HS-27A (cell line): ENCODE measurements around the gene TDRD10.

Experiments used
- DNase-seq: peaks from one replicate; pipeline ENCODE4 v3.0.0-alpha.2; 2012; ENCODE audit warnings: low read depth, missing footprints

Gene TDRD10

DNA sequence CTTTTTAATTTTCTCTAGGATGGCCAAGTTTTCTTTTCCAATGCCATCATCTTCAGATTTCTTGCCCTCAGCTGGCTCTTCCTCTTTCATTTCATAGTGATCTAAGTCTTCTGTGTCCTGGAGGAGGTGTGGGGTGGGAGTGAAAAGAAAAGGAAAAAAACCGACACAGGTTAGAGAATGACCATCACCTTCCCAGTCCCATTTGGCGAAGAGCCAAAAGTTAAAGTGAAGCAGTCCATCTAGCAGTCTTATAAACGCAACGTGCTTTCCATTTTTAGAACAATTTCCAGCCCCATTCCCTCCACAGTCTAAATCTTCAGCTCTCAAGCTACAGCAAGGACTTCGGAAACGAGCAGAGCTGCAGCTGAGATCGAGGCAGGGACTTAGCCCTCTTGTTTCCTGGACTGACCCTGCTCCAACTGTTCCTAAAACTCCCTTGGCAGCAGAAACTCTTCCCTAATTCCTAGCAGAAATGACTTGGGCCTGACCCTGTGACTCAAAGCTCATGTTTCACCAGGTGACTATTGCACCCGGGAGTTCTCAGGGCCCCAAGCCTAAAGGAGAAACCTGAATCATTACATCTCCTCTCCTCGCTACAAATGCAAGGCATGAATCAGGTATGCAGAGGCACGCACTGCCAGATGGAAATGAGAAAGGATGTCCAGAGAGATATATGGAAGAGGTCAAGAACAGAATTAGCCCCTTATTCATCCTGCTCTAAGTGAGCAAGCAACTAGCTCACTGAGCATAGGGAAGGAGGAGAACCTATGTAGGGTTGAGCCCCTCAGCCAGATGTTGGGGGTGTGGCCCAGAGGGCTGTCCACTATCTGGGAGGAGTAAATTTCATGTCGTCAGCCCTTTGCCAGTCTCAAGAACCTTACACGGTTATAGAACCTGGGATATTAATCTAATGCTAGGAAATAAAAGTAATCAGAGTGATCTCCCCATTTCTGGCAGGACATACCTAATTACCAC, 51.3 kb downstream of the TDRD10 start:
- no peak for DNase-seq

DNA sequence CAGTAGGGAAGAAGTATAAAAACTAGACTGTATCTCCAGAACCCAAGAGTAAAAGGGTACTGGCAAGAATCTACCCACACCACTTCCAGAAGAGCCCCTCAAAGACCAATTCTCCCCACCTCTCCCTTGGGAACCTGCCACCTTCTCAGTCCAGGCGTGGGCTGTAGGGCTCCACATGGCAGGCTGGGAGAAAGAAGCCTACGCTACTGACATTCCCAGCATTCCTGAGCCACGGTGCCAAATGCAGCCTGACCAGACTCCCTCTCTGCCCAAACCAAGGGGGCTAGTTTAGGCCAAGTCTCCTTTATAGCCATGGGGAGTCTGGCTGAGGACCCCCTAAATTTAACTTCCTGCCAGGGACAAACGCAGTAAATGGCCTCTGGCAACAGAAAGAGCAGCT, 54.4 kb downstream of the TDRD10 start:
- DNase-seq: no peak

DNA sequence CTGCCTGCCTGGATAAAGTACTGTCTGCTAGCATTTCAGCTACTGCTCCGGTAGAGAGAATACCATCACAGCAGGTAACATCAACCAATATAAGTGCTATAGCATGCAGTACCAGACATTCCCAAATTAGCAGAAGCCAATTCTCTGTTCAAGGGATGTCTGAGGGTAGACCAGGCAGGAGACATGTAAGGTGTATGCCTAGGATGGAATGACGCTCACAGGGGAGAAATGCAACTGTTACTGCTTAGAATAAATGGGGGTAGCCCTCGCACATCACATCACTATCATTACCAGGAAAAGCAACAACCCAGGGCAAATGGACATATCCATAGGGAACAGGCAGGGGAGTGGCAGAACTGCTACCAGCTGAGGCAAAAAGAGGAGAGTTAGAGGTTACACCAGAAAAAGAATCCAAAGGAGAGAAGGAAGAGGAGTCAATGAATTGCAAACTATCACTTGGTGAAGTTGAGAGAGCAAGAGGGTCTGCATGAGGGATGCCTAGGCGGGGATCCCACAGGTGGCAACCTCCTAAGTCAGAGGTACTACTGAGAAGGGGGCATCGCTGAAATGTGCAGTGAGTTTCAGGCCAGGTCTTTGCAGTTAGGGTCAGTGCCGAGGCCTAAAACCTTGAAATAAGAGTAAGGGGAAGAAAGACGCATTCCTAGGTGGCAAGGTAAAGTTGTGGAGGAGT, 55.4 kb downstream of the TDRD10 start:
- no peak for DNase-seq

DNA sequence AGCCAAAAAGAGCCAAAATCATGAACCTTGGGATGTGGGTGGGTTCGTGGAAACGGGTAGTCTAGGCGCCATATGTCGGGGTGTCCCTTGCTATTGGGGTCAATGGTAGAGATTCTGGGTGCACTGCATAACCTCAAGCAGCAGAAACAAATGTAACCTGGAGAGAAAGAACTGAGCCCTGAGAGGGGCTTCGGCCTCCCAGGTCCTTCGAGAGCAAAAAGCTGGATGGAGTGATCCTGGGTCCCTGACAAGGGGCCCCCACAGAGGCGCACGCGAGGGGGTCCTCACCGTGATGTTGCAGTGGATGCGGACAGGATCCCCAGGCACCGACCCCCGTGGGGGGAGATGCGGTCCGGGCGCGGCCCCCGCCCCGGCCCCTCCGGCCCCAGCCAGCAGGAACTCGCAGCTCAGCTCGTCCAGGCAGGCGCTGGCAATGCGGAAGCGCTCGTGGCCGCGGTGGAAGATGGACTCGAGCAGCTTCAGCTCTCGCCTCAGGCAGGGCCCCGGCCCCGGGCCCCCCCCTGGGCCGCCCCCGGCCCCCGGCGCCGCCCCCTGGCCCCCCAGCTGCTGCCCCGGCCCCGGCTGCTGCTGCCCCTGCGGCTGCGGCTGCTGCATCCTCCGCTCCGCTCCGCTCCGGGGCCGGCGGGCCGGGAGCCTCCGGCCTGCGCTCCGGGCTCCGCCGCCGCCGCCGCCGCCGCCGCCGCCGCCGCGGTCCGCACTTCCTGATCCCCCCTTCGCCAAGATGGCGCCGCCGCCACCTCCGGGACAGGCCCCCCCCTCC, 56.1 kb downstream of the TDRD10 start, which contains the start of gene UBE2Q1:
Gene UBE2Q1, minus strand, starts transcription at position 724 of the 781 bp plus-strand sequence. Its CDS starts 109 bp downstream, at position 615.
- no peak for DNase-seq

DNA sequence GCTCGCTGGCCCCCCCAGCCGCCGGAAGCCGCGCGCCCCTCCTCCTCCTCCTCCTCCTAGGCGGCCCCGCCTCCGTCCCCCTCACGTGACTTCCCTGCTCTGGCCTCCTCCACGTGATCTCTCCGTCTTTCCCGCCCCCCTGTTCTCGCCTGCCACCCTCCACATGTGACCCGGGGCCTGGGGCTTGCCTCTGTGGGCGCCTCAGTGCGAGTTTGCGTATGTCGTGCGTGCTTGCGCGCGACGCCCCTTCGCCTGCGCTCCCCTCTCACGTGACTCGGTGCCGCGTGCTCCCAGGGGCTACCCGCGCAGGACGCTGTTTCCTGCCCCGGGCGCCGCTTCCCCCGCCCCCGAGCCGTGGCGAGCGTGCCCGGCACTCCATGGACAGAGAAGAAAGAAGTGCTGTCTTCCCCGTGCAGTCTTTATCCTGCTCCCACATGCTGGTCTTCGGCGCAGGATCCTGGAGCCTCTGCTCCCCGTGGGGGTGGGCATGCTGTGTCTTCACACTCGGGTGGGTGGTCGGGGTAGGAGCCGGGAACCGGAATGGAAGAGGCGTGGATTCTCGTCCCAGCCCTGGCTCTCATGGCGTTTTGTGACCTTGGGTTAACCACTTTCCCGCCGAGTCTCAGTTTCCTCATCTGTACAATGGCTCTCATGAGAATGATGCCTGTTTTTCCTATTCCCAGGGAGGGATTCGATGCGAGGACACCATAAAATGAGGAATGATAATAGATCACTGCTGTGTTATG, 56.9 kb downstream of the TDRD10 start:
- DNase-seq: peak; percentile 92

DNA sequence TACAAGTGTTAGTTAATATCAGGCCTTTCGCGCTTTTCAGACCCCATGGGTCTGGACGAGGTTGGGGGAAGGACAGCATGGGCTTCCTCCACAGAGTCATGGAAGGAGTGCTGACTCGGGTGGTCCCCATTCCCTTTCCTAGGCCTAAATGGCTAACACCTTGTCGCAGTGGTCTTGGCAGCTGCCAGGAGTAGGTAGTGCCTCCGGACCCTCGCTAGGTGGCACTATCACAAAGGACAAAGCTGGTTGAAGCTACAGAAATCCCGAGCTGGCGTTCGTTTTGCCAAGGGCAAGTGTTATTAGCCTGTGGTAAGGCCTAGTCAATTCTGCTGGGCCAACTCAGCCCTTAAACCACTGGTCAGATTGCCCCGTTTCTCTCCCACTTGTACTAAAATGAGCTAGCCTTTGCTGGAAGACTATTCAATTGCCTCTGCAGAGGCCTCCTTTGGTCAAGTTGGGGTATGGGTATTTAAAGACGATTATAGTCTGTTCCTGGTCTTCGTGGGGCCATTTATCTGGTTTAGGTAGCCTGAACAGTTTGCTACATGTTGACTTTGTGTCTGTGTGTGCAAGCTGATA, 57.5 kb downstream of the TDRD10 start:
- peak; percentile 75 for DNase-seq

DNA sequence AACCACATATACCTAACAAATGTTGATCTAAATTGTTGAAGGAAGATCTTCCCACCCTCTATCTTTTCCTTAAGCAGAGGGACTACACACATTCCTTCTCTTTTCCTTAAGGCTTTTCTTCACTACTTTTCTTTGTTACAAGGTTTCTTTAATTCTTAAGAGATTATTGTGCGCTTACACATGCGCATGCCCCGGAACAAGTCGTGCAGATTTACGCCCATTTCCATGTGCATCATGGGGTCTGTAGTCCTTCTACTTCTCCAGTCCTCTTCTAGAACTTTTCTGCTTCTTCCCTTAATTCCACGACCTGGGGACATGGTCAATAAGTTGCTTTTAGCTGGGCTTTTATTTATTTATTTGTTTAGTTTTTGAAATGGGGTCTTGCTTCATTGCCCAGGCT, 63.9 kb downstream of the TDRD10 start:
- DNase-seq: no peak

DNA sequence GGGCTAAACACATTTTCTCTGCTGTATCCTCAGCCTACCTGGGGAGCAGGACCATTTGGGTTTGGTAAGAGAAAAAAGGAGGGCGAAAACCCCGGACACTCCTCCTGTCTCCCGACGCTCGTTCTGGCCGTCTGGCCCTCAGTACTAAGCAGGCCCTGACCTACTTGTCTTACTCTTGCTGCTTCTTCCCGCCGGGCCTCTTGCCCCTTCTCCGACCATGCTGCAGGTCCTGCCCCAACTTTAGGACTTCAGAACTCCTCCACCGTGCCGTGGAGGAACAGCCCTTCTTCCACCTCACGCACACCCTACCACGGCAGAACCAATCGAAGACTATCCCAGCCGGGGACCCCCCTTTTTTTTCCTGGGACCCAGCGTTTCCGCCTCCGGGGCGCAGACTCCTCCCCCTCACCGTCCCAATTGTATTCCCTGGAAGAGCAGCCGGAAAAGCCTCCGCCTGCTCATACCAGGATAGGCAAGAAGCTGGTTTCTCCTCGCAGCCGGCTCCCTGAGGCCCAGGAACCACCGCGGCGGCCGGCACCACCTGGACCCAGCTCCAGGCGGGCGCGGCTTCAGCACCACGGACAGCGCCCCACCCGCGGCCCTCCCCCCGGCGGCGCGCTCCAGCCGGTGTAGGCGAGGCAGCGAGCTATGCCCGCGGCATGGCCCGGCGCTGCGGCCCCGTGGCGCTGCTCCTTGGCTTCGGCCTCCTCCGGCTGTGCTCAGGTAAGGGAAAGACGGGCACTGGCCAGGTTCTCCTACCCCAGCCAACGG, 65.6 kb downstream of the TDRD10 start, which contains the start of gene CHRNB2:
Gene CHRNB2, plus strand, starts transcription at position 393 of the 771 bp plus-strand sequence. Its CDS starts 267 bp downstream, at position 660.
- no peak for DNase-seq

DNA sequence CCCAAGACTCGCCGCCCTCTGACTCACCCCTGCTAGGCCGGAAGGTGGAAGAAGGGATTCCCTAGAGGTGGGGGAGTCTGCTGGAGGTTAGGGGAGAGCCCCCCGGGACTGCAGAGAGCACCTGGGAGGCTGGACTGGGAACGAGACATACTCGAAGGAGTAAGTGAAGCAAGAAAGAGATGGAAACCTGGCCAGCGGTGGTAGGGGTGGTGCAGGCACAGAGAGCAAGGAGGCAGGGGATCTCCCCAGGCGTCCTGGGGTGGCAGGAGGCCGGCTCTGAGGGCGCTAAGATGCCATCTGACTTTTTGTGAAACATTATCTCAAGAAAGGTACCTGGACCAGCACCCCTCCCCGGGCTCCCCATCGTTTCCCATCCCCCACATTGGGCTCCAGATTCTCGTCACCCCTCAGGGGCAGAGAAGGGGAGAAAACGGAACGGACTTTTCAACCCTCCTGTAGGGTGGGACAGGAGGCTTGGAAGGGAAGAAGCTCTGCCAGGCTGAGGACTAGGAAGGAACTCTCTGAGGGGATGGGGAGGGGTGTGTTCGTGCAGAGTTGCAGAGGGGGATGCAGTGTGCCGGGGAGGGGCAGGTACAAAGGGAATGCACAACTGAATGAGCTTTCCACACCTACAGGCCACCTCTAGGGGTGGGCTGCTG, 66.3 kb downstream of the TDRD10 start:
- no peak for DNase-seq

DNA sequence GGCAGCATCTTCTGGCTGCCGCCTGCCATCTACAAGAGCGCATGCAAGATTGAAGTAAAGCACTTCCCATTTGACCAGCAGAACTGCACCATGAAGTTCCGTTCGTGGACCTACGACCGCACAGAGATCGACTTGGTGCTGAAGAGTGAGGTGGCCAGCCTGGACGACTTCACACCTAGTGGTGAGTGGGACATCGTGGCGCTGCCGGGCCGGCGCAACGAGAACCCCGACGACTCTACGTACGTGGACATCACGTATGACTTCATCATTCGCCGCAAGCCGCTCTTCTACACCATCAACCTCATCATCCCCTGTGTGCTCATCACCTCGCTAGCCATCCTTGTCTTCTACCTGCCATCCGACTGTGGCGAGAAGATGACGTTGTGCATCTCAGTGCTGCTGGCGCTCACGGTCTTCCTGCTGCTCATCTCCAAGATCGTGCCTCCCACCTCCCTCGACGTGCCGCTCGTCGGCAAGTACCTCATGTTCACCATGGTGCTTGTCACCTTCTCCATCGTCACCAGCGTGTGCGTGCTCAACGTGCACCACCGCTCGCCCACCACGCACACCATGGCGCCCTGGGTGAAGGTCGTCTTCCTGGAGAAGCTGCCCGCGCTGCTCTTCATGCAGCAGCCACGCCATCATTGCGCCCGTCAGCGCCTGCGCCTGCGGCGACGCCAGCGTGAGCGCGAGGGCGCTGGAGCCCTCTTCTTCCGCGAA, 69.4 kb downstream of the TDRD10 start:
- DNase-seq: no peak

DNA sequence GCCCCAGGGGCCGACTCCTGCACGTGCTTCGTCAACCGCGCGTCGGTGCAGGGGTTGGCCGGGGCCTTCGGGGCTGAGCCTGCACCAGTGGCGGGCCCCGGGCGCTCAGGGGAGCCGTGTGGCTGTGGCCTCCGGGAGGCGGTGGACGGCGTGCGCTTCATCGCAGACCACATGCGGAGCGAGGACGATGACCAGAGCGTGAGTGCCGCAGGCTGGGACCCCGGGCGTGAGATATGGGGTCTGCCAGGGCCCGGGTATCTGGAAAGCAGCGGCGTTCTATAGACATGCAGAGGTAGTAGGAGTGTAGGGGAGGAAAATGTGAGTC, 69.9 kb downstream of the TDRD10 start:
- DNase-seq: no peak

DNA sequence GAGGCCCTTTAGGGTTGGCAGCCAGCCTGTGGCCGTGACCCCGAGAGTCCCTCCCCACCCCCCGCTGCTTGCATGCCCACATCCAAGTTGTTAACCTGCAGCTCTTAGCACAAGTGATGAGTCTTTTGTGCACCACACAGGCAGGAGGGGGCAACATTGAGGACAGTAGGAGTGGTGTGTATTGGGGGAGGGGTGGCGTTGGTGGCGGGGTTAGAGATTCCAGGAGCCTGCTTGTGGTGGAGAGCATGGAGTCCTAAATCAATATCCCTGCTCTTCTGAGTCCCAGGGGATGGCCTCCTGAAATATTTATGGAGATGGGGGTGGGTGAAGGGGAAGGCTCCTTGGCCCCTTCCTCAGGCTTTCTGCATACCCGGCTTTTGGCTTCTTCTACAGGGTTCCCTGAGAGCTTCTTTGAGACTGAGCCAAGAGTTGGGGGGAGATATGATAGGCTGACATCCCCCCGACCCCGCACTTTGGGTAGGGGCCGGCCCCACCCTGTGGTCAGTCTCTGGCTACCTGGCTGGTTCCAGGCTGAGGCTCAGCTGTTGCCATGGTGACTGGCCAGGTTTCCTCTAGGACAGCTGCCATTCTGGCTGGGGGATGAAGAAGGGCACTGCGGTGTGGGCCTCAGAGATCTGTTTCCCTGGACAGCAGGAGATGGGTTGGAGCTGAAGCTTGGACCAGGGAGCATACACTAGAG, 70.6 kb downstream of the TDRD10 start:
- no peak for DNase-seq

DNA sequence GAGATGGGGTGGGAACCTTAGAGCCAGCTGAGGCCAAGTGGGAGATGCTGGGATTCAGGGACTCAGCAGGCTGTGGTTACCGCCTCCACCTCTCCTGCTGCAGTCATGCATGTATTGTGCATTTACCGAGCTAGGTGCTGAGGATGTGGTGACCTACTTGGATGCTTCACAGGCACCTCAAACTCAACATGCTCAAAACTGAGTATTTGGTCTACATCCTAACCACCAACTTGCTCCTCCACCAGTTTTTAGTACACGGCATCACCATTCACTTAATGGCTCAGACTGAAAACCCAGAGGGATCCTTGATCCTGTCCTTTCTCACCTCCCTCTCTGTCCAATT, 71.1 kb downstream of the TDRD10 start:
- no peak for DNase-seq

DNA sequence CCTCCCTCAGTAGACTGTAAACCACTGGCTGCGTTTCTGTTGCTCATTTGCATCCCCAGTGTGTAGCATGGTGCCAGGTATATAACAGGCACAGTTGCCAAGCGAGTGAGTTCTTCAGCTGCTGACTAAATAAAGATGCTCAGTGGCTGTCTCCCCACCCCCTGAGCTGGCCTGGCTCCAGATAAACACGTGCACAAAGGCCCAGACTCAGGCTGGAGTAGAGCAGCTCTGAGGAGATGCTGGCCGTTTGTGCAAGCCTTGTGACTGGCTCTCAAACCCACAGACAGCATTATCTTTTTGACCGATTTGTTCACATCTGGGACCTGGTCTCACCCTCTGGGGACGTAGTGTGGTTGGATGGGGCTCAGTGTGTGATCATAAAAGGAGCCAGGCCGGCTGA, 72.7 kb downstream of the TDRD10 start:
- no peak for DNase-seq

DNA sequence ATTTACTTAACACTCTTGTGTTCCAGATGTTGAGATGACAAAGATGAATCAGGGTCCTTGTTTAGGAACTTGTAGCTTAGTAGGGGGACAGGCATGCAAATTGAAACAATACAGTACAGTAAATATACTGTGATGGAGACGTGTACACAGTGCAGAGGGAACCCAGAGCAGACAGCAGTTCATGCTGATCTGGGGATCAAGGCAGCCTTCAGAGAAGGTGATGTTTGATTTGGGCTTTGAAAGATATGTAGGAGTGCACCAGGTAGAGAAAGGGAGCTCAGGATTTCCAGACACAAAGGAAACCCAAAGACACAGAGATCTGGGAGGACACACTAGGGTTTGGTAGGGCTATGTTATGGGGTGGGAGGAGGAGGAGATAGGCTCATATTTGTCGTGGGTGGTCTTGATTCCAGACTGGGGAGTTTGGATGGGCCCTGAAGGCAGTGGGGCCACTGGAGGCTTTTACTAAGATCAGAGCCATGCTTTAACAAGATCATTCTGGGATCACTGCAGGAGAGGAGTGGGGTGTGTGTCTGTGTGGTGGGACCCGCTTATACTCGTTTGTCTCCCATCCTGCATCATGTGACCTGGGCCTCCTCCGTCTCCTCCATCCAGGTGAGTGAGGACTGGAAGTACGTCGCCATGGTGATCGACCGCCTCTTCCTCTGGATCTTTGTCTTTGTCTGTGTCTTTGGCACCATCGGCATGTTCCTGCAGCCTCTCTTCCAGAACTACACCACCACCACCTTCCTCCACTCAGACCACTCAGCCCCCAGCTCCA, 73.3 kb downstream of the TDRD10 start:
- no peak for DNase-seq

DNA sequence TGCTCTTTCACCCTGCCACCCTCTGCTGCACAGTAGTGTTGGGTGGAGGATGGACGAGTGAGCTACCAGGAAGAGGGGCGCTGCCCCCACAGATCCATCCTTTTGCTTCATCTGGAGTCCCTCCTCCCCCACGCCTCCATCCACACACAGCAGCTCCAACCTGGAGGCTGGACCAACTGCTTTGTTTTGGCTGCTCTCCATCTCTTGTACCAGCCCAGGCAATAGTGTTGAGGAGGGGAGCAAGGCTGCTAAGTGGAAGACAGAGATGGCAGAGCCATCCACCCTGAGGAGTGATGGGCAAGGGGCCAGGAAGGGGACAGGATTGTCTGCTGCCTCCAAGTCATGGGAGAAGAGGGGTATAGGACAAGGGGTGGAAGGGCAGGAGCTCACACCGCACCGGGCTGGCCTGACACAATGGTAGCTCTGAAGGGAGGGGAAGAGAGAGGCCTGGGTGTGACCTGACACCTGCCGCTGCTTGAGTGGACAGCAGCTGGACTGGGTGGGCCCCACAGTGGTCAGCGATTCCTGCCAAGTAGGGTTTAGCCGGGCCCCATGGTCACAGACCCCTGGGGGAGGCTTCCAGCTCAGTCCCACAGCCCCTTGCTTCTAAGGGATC, 74.0 kb downstream of the TDRD10 start:
- DNase-seq: no peak

DNA sequence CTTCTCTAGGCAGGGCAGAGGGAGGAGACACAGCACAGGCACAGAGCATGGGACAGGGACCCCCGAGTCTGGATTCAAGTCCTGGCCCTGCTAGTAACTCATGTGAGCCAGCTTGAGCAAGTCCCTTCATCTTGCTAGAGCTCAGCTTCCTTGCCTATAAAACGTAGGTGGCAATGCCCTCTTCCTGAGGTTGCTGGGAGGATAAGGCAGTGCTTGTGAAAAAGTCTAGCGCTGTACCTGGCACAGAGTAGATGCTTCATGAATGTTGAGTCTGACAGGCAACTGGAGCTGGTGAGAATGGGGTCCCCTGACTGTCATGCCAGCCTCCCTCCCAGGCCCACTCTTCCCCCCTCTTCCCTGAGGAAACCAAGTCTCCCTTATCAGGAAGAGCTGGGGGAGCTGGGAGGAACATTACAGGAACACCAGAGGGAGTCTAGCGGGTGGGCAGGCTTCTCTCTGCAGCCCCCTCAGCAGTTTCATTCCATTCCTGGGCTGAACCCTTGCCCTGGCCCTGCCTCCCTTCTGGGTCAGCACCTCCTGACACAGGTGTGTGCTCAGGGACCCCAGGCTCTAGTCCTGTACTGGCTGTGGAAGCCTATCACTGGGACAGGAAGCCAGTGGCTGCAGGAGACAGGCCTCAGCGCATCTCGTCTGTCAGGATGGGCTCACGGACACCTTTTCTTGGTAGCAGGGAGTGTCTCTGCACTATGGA, 75.5 kb downstream of the TDRD10 start:
- no peak for DNase-seq
